GM10847 (cell line): ENCODE data around the gene KLHL29.

Experiments used
- POLR2A ChIP-seq: IDR thresholded peaks from 2 replicates; pipeline ENCODE4 v1.6.1; 2011; ENCODE audit not compliant: insufficient read length; ENCODE audit errors: extremely low read depth

KLHL29 gene

GRCh38 chr2:23657934-23658333 lies 273.0 kb downstream of the KLHL29 start:
- TF ChIP-seq POLR2A: no peak

- TF ChIP-seq POLR2A: no peak
Observed at GRCh38 chr2:23658466-23658942, 273.5 kb downstream of the KLHL29 start.

- no peak for TF ChIP-seq POLR2A
Observed at GRCh38 chr2:23659328-23659727, 274.3 kb downstream of the KLHL29 start.

- TF ChIP-seq POLR2A: no peak
Observed at GRCh38 chr2:23659773-23660172, 274.8 kb downstream of the KLHL29 start.

- TF ChIP-seq POLR2A: no peak
Observed at GRCh38 chr2:23660237-23660636, 275.3 kb downstream of the KLHL29 start.

GRCh38 chr2:23661276-23662050 lies 276.5 kb downstream of the KLHL29 start:
- TF ChIP-seq POLR2A: no peak

GRCh38 chr2:23662466-23662865 lies 277.5 kb downstream of the KLHL29 start:
- TF ChIP-seq POLR2A: no peak

- no peak for TF ChIP-seq POLR2A
Observed at GRCh38 chr2:23662941-23663920, 278.3 kb downstream of the KLHL29 start.

- no peak for TF ChIP-seq POLR2A
Observed at GRCh38 chr2:23664066-23664788, 279.2 kb downstream of the KLHL29 start.

- no peak for TF ChIP-seq POLR2A
Observed at GRCh38 chr2:23666241-23666979, 281.4 kb downstream of the KLHL29 start.

- TF ChIP-seq POLR2A: no peak
Observed at GRCh38 chr2:23666980-23667357, 282.0 kb downstream of the KLHL29 start.

GRCh38 chr2:23668756-23669304 lies 283.9 kb downstream of the KLHL29 start:
- TF ChIP-seq POLR2A: no peak

- TF ChIP-seq POLR2A: no peak
Observed at GRCh38 chr2:23669413-23670244, 284.6 kb downstream of the KLHL29 start.
